ENCODE data around the gene NTMT2.

Gene NTMT2

DNA sequence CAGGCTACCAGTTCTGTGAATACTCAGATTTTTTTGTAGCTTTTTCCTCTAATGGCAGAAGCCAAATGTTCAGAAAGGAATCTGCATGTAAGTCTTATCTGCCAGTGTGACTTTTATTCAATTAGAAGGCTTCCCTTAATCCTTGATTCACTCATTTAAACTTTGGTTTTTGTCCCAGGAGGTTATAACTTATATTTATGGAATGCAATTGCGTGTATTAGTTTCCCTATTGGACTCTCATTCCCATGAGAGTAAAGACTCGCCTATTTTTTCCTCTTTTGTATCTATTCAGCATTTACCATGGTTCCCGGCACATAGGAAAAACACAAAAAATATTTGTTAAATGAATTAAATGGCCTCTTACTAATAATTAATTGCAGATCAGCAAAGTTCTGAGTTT, 3.5 kb downstream of the NTMT2 start:
- Histone ChIP-seq H3K79me2 (ENCODE audit: low read length) (no peaks in the 10 kb centered on the region), H2AFZ (ENCODE audit: low read length) (no peak overlapping the region), H3K36me3 (replicated peaks; ENCODE audit: insufficient read depth, low read length) (no peaks in the 10 kb centered on the region), H3K27ac (ENCODE audit: low read length) (no peak overlapping the region), H3K27me3 (replicated peaks; ENCODE audit: insufficient read depth, low read length) (no peaks in the 10 kb centered on the region), H4K20me1 (ENCODE audit: insufficient read depth, low read length) (no peaks in the 10 kb centered on the region), H3K9me3 (replicated peaks; ENCODE audit: insufficient read depth, low read length) (no peaks in the 10 kb centered on the region), H3K9ac (ENCODE audit: low read length) (no peak overlapping the region), H3K9me2 (replicated peaks; ENCODE audit: insufficient read depth, low read length) (no peaks in the 10 kb centered on the region), H3K4me2 (ENCODE audit: low read depth, low read length) (no peak overlapping the region), H3F3A (ENCODE audit: insufficient read depth, low read length) (no peaks in the 10 kb centered on the region), H3K4me3 (ENCODE audit: low read length) (no peak overlapping the region), H3K4me1 (ENCODE audit: low read length) (no peaks in the 10 kb centered on the region)
- DNase-seq, result no peak
- TF ChIP-seq, protein P1, sequence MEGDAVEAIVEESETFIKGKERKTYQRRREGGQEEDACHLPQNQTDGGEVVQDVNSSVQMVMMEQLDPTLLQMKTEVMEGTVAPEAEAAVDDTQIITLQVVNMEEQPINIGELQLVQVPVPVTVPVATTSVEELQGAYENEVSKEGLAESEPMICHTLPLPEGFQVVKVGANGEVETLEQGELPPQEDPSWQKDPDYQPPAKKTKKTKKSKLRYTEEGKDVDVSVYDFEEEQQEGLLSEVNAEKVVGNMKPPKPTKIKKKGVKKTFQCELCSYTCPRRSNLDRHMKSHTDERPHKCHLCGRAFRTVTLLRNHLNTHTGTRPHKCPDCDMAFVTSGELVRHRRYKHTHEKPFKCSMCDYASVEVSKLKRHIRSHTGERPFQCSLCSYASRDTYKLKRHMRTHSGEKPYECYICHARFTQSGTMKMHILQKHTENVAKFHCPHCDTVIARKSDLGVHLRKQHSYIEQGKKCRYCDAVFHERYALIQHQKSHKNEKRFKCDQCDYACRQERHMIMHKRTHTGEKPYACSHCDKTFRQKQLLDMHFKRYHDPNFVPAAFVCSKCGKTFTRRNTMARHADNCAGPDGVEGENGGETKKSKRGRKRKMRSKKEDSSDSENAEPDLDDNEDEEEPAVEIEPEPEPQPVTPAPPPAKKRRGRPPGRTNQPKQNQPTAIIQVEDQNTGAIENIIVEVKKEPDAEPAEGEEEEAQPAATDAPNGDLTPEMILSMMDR (IDR thresholded peaks at IDR 0.05; ENCODE audit: low read length), result no peak
- TF ChIP-seq EZH2phosphoT487 (IDR thresholded peaks at IDR 0.05; ENCODE audit: low read length) (no peak), EZH2 (optimal IDR thresholded peaks at IDR 0.05; ENCODE audit: low read depth, low read length) (no peak)

DNA sequence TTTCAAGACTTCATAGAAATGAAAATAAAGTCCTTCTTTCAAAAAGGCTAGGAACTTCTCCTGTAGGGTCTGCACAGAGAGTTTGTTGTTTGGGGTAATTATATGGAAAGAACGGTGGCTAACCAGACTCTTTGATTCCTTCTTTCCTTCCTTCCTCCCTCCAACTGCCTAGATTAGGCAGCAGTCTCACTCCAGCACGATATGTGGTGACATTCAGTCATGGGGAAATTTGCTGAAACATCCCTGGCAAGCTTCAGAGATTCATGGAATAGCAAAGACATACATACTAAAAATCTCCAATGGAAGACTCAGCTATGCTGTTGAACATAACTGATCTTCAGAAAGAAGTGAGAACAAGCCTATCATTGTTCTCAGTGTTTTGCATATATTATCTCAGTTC, 4.3 kb downstream of the NTMT2 start:
- no peak for TF ChIP-seq EZH2phosphoT487 (IDR thresholded peaks at IDR 0.05; ENCODE audit: low read length)
- TF ChIP-seq EZH2 (optimal IDR thresholded peaks at IDR 0.05; ENCODE audit: low read depth, low read length), result no peak
- TF ChIP-seq, protein P1 (IDR thresholded peaks at IDR 0.05; ENCODE audit: low read length), result no peak
- Histone ChIP-seq H2AFZ (ENCODE audit: low read length) (no peak overlapping the region), H4K20me1 (ENCODE audit: insufficient read depth, low read length) (no peaks in the 10 kb centered on the region), H3K4me2 (ENCODE audit: low read depth, low read length) (no peak overlapping the region), H3K4me1 (ENCODE audit: low read length) (no peaks in the 10 kb centered on the region), H3K9me2 (replicated peaks; ENCODE audit: insufficient read depth, low read length) (no peaks in the 10 kb centered on the region), H3F3A (ENCODE audit: insufficient read depth, low read length) (no peaks in the 10 kb centered on the region), H3K79me2 (ENCODE audit: low read length) (no peaks in the 10 kb centered on the region), H3K4me3 (ENCODE audit: low read length) (no peak overlapping the region), H3K27me3 (replicated peaks; ENCODE audit: insufficient read depth, low read length) (no peaks in the 10 kb centered on the region), H3K9ac (ENCODE audit: low read length) (no peak overlapping the region), H3K36me3 (replicated peaks; ENCODE audit: insufficient read depth, low read length) (no peaks in the 10 kb centered on the region), H3K27ac (ENCODE audit: low read length) (no peak overlapping the region), H3K9me3 (replicated peaks; ENCODE audit: insufficient read depth, low read length) (no peaks in the 10 kb centered on the region)
- DNase-seq, result no peak

DNA sequence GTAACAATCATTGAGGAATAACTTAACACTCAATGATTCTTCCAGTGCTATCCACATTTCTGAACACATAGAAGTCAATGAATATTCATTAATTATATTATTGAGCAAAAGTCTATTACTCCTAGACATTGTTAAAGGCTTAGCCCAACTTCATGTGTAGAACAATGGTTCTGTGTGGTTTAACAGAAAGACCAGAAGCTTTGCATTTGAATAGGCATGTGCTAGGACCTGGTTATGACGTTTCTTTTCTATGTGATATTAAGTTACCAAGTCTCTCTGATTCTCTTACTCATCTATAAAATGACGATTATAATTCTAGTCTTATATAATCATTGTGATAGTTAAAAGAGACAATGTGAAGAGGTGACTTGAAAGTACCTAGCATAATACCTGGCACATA, 5.2 kb downstream of the NTMT2 start:
- Histone ChIP-seq H3K4me1 (ENCODE audit: low read length) (no peaks in the 10 kb centered on the region), H4K20me1 (ENCODE audit: insufficient read depth, low read length) (no peaks in the 10 kb centered on the region), H3K9me2 (replicated peaks; ENCODE audit: insufficient read depth, low read length) (no peaks in the 10 kb centered on the region), H3K36me3 (replicated peaks; ENCODE audit: insufficient read depth, low read length) (no peaks in the 10 kb centered on the region), H3K4me3 (ENCODE audit: low read length) (no peak overlapping the region), H3K27me3 (replicated peaks; ENCODE audit: insufficient read depth, low read length) (no peaks in the 10 kb centered on the region), H3F3A (ENCODE audit: insufficient read depth, low read length) (no peaks in the 10 kb centered on the region), H3K9me3 (replicated peaks; ENCODE audit: insufficient read depth, low read length) (no peaks in the 10 kb centered on the region), H3K4me2 (ENCODE audit: low read depth, low read length) (no peak overlapping the region), H2AFZ (ENCODE audit: low read length) (no peak overlapping the region), H3K9ac (ENCODE audit: low read length) (no peak overlapping the region), H3K27ac (ENCODE audit: low read length) (no peak overlapping the region), H3K79me2 (ENCODE audit: low read length) (no peaks in the 10 kb centered on the region)
- DNase-seq, result no peak
- no peak for TF ChIP-seq EZH2phosphoT487 (IDR thresholded peaks at IDR 0.05; ENCODE audit: low read length)
- TF ChIP-seq, protein P1 (IDR thresholded peaks at IDR 0.05; ENCODE audit: low read length), result no peak
- TF ChIP-seq EZH2 (optimal IDR thresholded peaks at IDR 0.05; ENCODE audit: low read depth, low read length), result no peak
